DND-41 (cell line): ENCODE data around the gene SH3TC2.

Experiments used
- ATAC-seq: fragments of 200-7000 bp; cut with Tn5 transposase; 3 replicates; pipeline ENCODE4 v1.9.1; 2021; ENCODE audit warnings: low read depth; ENCODE audit not compliant: insufficient read depth
- DNase-seq: peaks from one replicate; pipeline ENCODE4 v3.0.0-alpha.2; 2020
- H2AFZ ChIP-seq: 2 replicates; pipeline ENCODE4 v1.6.0; 2012; ENCODE audit warnings: low read depth, low read length
- H3K27ac ChIP-seq: 2 replicates; pipeline ENCODE4 v1.5.1; 2012; ENCODE audit warnings: low read length, inconsistent platforms
- H3K27me3 ChIP-seq: fragments of 200-600 bp; sonication (generic); 2 replicates; pipeline ENCODE4 v1.6.0; 2012; ENCODE audit warnings: low read length, mild to moderate bottlenecking, inconsistent platforms; ENCODE audit not compliant: insufficient read depth, poor library complexity
- H3K36me3 ChIP-seq: 2 replicates; pipeline ENCODE4 v1.5.1; 2012; ENCODE audit warnings: low read length, inconsistent platforms; ENCODE audit not compliant: insufficient read depth
- H3K4me1 ChIP-seq: 2 replicates; pipeline ENCODE4 v1.5.1; 2012; ENCODE audit warnings: mild to moderate bottlenecking, low read length; ENCODE audit not compliant: insufficient read depth
- H3K4me2 ChIP-seq: 2 replicates; pipeline ENCODE4 v1.6.0; 2012; ENCODE audit warnings: mild to moderate bottlenecking, moderate library complexity, low read length, inconsistent platforms; ENCODE audit not compliant: insufficient read depth
- H3K4me3 ChIP-seq, 2 experiments: fragments of 200-600 bp in 1 of 2; shearing (Covaris generic) in 1 of 2; 2 replicates each; pipeline ENCODE4 v1.5.1; 2012 to 2016; ENCODE audit warnings: inconsistent platforms in 2 of 2, low read length in 2 of 2, mild to moderate bottlenecking in 2 of 2, low read depth in 1 of 2, moderate library complexity in 1 of 2
- H3K79me2 ChIP-seq: 2 replicates; pipeline ENCODE4 v1.6.0; 2012; ENCODE audit warnings: low read length, inconsistent platforms; ENCODE audit not compliant: insufficient read depth
- H3K9ac ChIP-seq: 2 replicates; pipeline ENCODE4 v1.6.0; 2012; ENCODE audit warnings: low read depth, mild to moderate bottlenecking, inconsistent platforms, low read length, moderate library complexity
- H3K9me3 ChIP-seq: 2 replicates; pipeline ENCODE4 v1.5.1; 2012; ENCODE audit warnings: low read length, moderate library complexity, mild to moderate bottlenecking, inconsistent platforms; ENCODE audit not compliant: insufficient read depth, severe bottlenecking
- H4K20me1 ChIP-seq: 2 replicates; pipeline ENCODE4 v1.6.0; 2012; ENCODE audit warnings: low read length; ENCODE audit not compliant: insufficient read depth
- CTCF ChIP-seq: IDR thresholded peaks from 2 replicates; pipeline ENCODE4 v1.5.1; 2012; ENCODE audit warnings: borderline replicate concordance, low read length, moderate library complexity, mild to moderate bottlenecking; ENCODE audit not compliant: poor library complexity, severe bottlenecking; ENCODE audit errors: extremely low read depth
- EZH2 ChIP-seq: IDR thresholded peaks from 3 replicates; pipeline ENCODE4 v1.6.1; 2012; ENCODE audit warnings: borderline replicate concordance, low read depth, mild to moderate bottlenecking, moderate library complexity, low read length, inconsistent platforms; ENCODE audit not compliant: severe bottlenecking

SH3TC2 gene

DNA sequence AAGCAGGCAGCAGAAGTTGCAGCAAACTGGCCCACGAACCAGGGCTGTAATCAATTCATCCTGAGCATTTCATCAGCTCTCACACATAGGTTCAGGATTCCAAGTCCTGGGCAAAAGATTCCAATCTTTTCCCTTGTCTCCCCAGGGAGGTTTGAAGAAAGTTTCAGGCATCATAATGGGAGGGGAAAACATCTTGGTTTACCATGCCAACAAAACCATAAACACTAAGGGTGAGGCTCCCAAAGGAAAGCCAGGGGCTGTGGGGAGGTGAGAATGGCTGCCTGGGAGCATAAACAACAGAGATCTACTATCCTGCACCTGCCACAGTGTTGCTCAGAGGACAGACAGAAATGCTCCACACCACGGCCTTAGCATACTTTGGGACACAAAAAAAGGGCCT, 94.6 kb downstream of the SH3TC2 start:
- no peak for TF ChIP-seq CTCF
- TF ChIP-seq EZH2: no peak
- DNase-seq: no peak

DNA sequence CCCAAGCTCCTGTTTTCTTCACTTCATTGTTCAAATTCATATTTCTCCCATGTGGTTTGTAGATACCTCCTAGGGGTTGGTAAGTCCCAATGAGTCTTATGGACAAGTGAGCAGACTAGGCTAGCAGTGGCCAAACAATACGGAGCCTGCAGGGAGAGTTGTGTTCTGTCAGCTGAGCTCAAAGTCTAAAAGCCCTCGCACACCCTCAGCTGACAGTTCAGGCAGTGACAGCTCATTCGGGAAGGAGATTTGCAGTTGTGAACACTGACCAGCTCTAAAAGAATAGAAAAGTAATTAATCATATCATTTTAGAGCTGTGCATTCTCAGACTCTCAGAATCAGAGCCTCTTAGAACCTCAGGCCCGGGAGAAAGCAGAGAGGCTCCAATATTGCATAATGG, 95.1 kb downstream of the SH3TC2 start:
- DNase-seq (no peak), ATAC-seq (no peak)
- H3K4me2 ChIP-seq: no peak overlapping the region
- no peaks in the 10 kb centered on the region for H3K36me3 ChIP-seq
- H3K9me3 ChIP-seq: no peaks in the 10 kb centered on the region
- no peak overlapping the region for H3K9ac ChIP-seq
- no peaks in the 10 kb centered on the region for H3K79me2 ChIP-seq
- H3K4me3 ChIP-seq: no peak overlapping the region
- no peaks in the 10 kb centered on the region for H3K4me1 ChIP-seq
- peaks cover 8% of the 10 kb centered on the region for H3K27me3 ChIP-seq
- H3K27ac ChIP-seq: no peak overlapping the region
- TF ChIP-seq EZH2 (no peak), CTCF (no peak)
- no peaks in the 10 kb centered on the region for H4K20me1 ChIP-seq
- no peak overlapping the region for H2AFZ ChIP-seq

More for the DNA sequence above, 94.6 kb downstream of the SH3TC2 start:
- no peak overlapping the region for H3K9ac ChIP-seq
- no peak overlapping the region for H2AFZ ChIP-seq
- H3K27ac ChIP-seq: no peak overlapping the region
- no peak overlapping the region for H3K4me2 ChIP-seq
- no peaks in the 10 kb centered on the region for H3K4me1 ChIP-seq
- ATAC-seq: no peak
- H3K79me2 ChIP-seq: no peaks in the 10 kb centered on the region
- no peaks in the 10 kb centered on the region for H3K9me3 ChIP-seq
- no peak overlapping the region for H3K4me3 ChIP-seq
- H3K27me3 ChIP-seq: peaks cover 11% of the 10 kb centered on the region
- H4K20me1 ChIP-seq: no peaks in the 10 kb centered on the region
- no peaks in the 10 kb centered on the region for H3K36me3 ChIP-seq

DNA sequence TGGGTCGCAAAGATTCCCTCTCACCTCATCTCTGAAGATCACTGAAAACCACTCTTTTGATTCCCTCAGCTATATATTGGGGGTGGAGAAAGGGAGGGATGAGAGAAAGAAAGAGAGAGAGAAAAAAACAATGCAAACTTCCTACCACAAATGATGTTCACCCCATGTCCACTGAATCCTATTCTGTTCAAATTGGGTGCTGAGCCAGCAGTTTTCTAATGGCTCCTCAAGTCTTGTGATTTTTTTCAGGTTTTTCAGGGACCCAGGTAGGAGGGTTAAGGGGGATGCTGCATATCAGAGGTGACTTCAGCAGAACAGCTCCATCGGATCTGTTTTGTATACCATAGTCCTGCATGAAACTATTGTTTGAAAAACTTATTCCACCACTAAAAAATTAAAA, 95.9 kb downstream of the SH3TC2 start:
- ATAC-seq (no peak), DNase-seq (no peak)
- Histone ChIP-seq H3K4me3 (no peak overlapping the region), H3K4me2 (no peak overlapping the region), H3K27ac (no peak overlapping the region), H3K9me3 (no peaks in the 10 kb centered on the region), H3K27me3 (peaks cover 4% of the 10 kb centered on the region), H3K9ac (no peak overlapping the region), H3K36me3 (no peaks in the 10 kb centered on the region), H3K4me1 (no peaks in the 10 kb centered on the region), H2AFZ (no peak overlapping the region), H3K79me2 (no peaks in the 10 kb centered on the region), H4K20me1 (no peaks in the 10 kb centered on the region)
- no peak for TF ChIP-seq EZH2
- no peak for TF ChIP-seq CTCF

DNA sequence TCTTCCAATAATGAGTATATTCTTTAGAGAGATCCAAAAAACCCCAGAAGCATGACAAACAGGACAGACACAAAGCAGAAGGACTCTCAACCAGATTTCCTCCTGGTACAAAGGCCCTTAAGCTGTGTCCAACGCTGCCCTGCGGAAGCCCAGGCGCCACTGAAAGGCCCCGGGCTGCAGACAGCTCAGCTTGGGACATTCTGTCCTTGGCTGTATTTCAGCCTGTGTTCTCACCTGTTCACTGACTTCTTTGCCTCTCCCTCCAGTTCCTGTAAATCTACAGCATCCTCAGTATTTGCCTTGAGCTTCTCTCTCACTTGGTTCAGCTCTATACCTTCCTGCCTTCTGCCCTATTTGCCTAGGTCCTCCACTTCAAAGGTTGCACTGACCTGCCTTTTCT, 96.5 kb downstream of the SH3TC2 start:
- no peaks in the 10 kb centered on the region for H3K36me3 ChIP-seq
- H3K9ac ChIP-seq: no peak overlapping the region
- TF ChIP-seq EZH2 (no peak), CTCF (no peak)
- no peak overlapping the region for H2AFZ ChIP-seq
- no peak overlapping the region for H3K4me2 ChIP-seq
- H3K27me3 ChIP-seq: peaks cover 4% of the 10 kb centered on the region
- no peaks in the 10 kb centered on the region for H4K20me1 ChIP-seq
- DNase-seq (no peak), ATAC-seq (no peak)
- H3K9me3 ChIP-seq: no peaks in the 10 kb centered on the region
- no peaks in the 10 kb centered on the region for H3K79me2 ChIP-seq
- H3K4me1 ChIP-seq: no peaks in the 10 kb centered on the region
- H3K27ac ChIP-seq: no peak overlapping the region
- H3K4me3 ChIP-seq: no peak overlapping the region
